GM06990 (cell line): ENCODE data around the gene GTF3C1.
"Not testable (repeated sequence)": the region's sequence is repeated elsewhere in the genome, so short reads cannot be mapped to it uniquely, and the experiment has no call there.

ENCODE experiments used
- DNase-seq: peaks from one replicate; pipeline ENCODE4 v3.0.0-alpha.2; 2011; ENCODE audit not compliant: insufficient read length; ENCODE audit errors: extremely low read depth
- H3K27me3 ChIP-seq: replicated peaks from 2 replicates; pipeline ENCODE4 v1.6.0; 2011; ENCODE audit warnings: low read length; ENCODE audit not compliant: control insufficient read depth, insufficient read depth
- H3K36me3 ChIP-seq: 2 replicates; pipeline ENCODE4 v1.5.1; 2011; ENCODE audit warnings: low read length; ENCODE audit not compliant: control insufficient read depth, insufficient read depth
- H3K4me3 ChIP-seq: replicated peaks from 2 replicates; pipeline ENCODE4 v1.5.1; 2011; ENCODE audit warnings: low read depth, mild to moderate bottlenecking, control low read depth, low read length
- TF ChIP-seq, protein P1 (sequence below): IDR thresholded peaks from 2 replicates; pipeline ENCODE4 v1.5.1; 2011; ENCODE audit warnings: low read length, control low read depth, mild to moderate bottlenecking, inconsistent platforms; ENCODE audit not compliant: insufficient read depth, poor library complexity, severe bottlenecking

Gene GTF3C1

DNA sequence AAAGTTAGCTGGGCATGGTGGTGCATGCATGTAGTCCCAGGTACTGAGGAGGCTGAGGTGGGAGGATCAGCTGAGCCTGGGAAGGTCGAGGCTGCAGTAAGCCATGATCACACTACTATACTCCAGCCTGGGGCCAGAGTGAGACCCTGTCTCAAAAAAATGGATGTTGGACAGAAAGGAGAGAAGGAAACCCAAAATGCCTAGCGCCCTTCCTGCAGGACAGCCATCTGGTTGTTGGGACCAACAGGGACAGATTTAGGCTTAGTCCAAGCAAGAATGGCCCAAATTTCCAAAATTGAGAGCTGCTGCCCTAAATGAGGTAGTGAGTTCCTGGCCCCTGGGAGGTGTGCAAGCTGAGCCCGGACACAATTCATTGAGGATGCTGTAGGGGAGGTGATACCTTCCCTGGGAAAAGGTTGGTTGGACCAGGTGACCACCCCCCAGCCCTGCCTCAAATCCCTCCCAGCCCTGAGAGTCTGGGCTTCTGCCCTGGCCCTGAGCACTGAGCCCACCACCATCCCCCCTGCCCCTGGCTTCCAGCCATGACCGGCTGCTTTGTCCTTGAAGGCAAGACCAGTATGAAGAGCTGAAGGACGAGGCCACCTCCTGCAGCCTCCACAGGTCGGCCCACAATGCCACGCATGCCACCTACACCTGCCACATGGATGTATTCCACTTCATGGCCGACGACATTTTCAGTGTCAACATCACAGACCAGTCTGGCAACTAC is 112.6 kb downstream of the GTF3C1 start:
- TF ChIP-seq, protein P1, sequence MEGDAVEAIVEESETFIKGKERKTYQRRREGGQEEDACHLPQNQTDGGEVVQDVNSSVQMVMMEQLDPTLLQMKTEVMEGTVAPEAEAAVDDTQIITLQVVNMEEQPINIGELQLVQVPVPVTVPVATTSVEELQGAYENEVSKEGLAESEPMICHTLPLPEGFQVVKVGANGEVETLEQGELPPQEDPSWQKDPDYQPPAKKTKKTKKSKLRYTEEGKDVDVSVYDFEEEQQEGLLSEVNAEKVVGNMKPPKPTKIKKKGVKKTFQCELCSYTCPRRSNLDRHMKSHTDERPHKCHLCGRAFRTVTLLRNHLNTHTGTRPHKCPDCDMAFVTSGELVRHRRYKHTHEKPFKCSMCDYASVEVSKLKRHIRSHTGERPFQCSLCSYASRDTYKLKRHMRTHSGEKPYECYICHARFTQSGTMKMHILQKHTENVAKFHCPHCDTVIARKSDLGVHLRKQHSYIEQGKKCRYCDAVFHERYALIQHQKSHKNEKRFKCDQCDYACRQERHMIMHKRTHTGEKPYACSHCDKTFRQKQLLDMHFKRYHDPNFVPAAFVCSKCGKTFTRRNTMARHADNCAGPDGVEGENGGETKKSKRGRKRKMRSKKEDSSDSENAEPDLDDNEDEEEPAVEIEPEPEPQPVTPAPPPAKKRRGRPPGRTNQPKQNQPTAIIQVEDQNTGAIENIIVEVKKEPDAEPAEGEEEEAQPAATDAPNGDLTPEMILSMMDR, result no peak
- no peak for DNase-seq
- Histone ChIP-seq H3K4me3 (no peak overlapping the region), H3K36me3 (peaks cover 73% of the 10 kb centered on the region), H3K27me3 (no peaks in the 10 kb centered on the region)

GRCh38 chr16:27436065-27436464 is 113.6 kb downstream of the GTF3C1 start:
- no peak for DNase-seq
- TF ChIP-seq, protein P1, result no peak
- Histone ChIP-seq H3K36me3 (peaks cover 71% of the 10 kb centered on the region), H3K27me3 (no peaks in the 10 kb centered on the region), H3K4me3 (no peak overlapping the region)

DNA sequence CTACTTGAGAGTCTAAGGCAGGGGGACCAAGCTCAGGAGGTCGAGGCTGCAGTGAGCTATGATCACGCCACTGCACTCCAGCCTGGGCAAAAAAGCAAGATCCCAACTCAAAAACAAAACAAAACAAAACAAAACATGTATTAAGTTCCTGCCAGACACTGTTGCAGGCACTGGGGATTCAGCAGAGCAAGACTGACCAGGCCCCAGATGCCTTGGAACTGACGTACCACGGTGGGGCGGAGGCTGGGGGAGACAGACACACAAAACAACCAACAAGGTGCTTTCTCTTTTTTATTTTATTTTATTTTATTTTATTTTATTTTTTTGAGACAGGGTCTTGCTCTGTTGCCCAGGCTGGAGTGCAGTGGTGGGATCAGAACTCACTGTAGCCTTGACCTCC is 114.6 kb downstream of the GTF3C1 start:
- not testable (repeated sequence) for DNase-seq, H3K4me3 ChIP-seq, H3K27me3 ChIP-seq
- H3K36me3 ChIP-seq, result peaks cover 67% of the 10 kb centered on the region

DNA sequence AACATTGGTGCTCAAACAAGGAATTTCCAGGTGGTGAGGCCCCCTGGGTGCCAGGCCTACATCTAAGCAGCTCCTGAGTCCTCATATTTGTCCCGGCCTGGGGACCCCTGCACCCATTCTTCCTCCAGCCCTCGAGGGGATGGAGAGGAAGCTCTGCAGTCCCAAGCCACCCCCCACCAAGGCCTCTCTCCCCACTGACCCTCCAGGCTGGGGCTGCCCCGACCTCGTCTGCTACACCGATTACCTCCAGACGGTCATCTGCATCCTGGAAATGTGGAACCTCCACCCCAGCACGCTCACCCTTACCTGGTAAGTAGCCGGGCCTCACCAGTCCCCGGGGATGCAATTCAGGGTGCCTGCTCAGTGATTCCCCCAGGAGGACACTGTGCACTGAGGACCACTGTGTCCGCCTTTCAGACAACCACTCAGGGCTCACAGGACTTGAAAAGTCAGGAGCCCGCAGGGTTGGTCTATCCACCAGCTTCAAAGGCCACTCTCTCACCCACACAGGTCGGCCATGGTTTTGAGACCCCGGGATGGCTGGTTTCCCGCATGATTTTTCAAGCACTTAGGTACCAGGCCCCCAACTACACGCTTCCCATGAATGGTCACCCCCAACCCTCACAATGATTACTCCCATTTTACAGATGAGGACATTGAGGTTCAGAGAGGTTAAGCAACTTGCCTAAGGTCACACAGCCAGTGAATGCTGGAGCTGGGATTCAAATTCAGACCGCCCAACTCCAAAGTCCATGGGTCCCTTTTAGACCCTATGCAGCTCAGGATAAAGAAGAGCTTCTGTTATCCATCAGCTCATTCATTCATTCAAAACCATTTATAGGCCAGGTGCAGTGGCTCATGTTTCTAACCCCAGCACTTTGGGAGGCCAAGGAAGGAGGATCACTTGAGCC is 115.3 kb downstream of the GTF3C1 start:
- no peak for DNase-seq
- Histone ChIP-seq H3K27me3 (no peaks in the 10 kb centered on the region), H3K4me3 (no peak overlapping the region), H3K36me3 (peaks cover 64% of the 10 kb centered on the region)
- TF ChIP-seq, protein P1, result no peak

GRCh38 chr16:27433636-27434035 is 116.1 kb downstream of the GTF3C1 start:
- TF ChIP-seq, protein P1, result no peak
- H3K4me3 ChIP-seq, result no peak overlapping the region
- DNase-seq, result no peak
- H3K27me3 ChIP-seq, result no peaks in the 10 kb centered on the region
- peaks cover 57% of the 10 kb centered on the region for H3K36me3 ChIP-seq

DNA sequence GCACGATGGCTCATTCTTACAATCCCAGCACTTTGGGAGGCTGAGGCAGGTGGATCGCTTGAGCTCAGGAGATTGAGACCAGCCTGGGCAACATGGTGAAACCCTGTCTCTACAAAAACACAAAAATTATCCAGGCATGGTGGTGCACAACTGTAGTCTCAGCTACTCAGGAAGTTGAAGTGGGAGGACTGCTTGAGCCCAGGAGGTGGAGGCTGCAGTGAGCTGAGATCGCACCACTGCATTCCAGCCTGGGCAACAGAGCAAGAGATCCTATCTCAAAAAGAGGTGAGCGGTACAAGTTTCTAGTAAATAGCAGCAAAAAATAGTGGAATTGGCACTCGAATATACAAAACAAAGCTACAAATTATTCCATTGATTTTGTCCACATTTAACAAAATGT is 116.5 kb downstream of the GTF3C1 start:
- H3K36me3 ChIP-seq, result peaks cover 54% of the 10 kb centered on the region
- H3K27me3 ChIP-seq, DNase-seq, H3K4me3 ChIP-seq: not testable (repeated sequence)
